Right lobe of liver (tissue), 4 donors: ENCODE results near the gene NMNAT2.

Source experiments
- POLR2A ChIP-seq: fragments of 450-650 bp; IDR thresholded peaks from one replicate; pipeline ENCODE4 v1.6.1; 2017; ENCODE audit warnings: antibody characterized with exemption, mild to moderate bottlenecking
- TF ChIP-seq, protein P1 (sequence below), 4 donors: fragments of 200-600 bp in 3 of 4; fragments of 450-650 bp in 1 of 4; IDR thresholded peaks; one replicate each; pipeline versions ENCODE4 v1.5.1 to v1.8.0; 2016 to 2022; ENCODE audit warnings: antibody characterized with exemption in 4 of 4, mild to moderate bottlenecking in 2 of 4
- donor health status: DM: no; HTN: no; CAD: no.
- donor health status: DM: no; HTN: no; CAD: no.
- donor health status: DM: no; HTN: yes; CAD: no.

GRCh38 chr1:183366116-183366515, 52.1 kb downstream of the NMNAT2 start:
- no peak for TF ChIP-seq POLR2A
- TF ChIP-seq, protein P1, sequence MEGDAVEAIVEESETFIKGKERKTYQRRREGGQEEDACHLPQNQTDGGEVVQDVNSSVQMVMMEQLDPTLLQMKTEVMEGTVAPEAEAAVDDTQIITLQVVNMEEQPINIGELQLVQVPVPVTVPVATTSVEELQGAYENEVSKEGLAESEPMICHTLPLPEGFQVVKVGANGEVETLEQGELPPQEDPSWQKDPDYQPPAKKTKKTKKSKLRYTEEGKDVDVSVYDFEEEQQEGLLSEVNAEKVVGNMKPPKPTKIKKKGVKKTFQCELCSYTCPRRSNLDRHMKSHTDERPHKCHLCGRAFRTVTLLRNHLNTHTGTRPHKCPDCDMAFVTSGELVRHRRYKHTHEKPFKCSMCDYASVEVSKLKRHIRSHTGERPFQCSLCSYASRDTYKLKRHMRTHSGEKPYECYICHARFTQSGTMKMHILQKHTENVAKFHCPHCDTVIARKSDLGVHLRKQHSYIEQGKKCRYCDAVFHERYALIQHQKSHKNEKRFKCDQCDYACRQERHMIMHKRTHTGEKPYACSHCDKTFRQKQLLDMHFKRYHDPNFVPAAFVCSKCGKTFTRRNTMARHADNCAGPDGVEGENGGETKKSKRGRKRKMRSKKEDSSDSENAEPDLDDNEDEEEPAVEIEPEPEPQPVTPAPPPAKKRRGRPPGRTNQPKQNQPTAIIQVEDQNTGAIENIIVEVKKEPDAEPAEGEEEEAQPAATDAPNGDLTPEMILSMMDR (IDR thresholded peaks at IDR 0.05), result no peak
